Lung (tissue), 12 donors: ENCODE data around the gene FAM13A. TPM values are rescaled to one million over a fixed set of nuclear protein-coding genes. Genes with fewer than 3 reads are reported as not detected.

ENCODE experiments used
- ATAC-seq: fragments of 200-7000 bp; cut with Tn5 transposase; one replicate; pipeline ENCODE4 v1.9.1; 2020; ENCODE audit warnings: moderate number of reproducible peaks; ENCODE audit not compliant: insufficient read depth, low FRiP score
- DNase-seq, 3 donors: peaks; one replicate each; pipeline ENCODE4 v3.0.0-alpha.2; 2013 to 2017
- H3K27ac ChIP-seq, 2 donors: one replicate each; pipeline ENCODE4 v1.5.1; 2013; ENCODE audit warnings: mild to moderate bottlenecking in 2 of 2, moderate library complexity in 2 of 2, control low read depth in 1 of 2, inconsistent platforms in 1 of 2, low read depth in 1 of 2, low read length in 1 of 2
- H3K27me3 ChIP-seq, 3 donors: one replicate each; pipeline ENCODE4 v1.5.1; 2013; ENCODE audit warnings: low read length in 2 of 3; ENCODE audit not compliant: control insufficient read depth in 3 of 3, insufficient read depth in 3 of 3
- H3K36me3 ChIP-seq, 4 donors: one replicate each; pipeline ENCODE4 v1.5.1; 2013; ENCODE audit warnings: low read length in 4 of 4, mild to moderate bottlenecking in 1 of 4, moderate library complexity in 1 of 4; ENCODE audit not compliant: control insufficient read depth in 4 of 4, insufficient read depth in 4 of 4
- H3K4me1 ChIP-seq, 5 donors: one replicate each; pipeline ENCODE4 v1.5.1; 2013; ENCODE audit warnings: low read length in 5 of 5, mild to moderate bottlenecking in 2 of 5, moderate library complexity in 1 of 5; ENCODE audit not compliant: control insufficient read depth in 5 of 5, insufficient read depth in 5 of 5
- H3K4me3 ChIP-seq: one replicate; pipeline ENCODE4 v1.5.1; 2013; ENCODE audit warnings: mild to moderate bottlenecking, control low read depth, moderate library complexity
- H3K9ac ChIP-seq, 2 donors: one replicate each; pipeline ENCODE4 v1.5.1; 2013; ENCODE audit warnings: low read length in 2 of 2, control low read depth in 1 of 2; ENCODE audit not compliant: insufficient read depth in 1 of 2
- H3K9me3 ChIP-seq, 4 donors: one replicate each; pipeline ENCODE4 v1.5.1; 2013; ENCODE audit warnings: low read length in 3 of 4, mild to moderate bottlenecking in 1 of 4, moderate library complexity in 1 of 4; ENCODE audit not compliant: control insufficient read depth in 4 of 4, insufficient read depth in 3 of 4
- WGBS, 2 donors: extraction: QIAGEN DNeasy Blood & Tissue Kit; methylation state at CpG; one replicate each; pipeline ENCODE4 v1.1.7; 2013; 5-methylcytosine and 5-hydroxymethylcytosine counted together
- polyA plus RNA-seq, 2 donors: library from polyadenylated mRNA; stranded (reverse); fragments of 200-250 nt; gene quantifications; one replicate each; pipeline ENCODE4 v1.2.1, GENCODE V29; 2013
- total RNA-seq, 2 donors: library from RNA; depleted of rRNA in 1 of 2; stranded (reverse); fragments of >200 nt in 1 of 2; gene quantifications; one replicate each; pipeline ENCODE4 v1.2.1, GENCODE V29; 2014 to 2021
- TF ChIP-seq, protein P1 (sequence below): IDR thresholded peaks from 2 replicates; pipeline ENCODE4 v1.5.1; 2012; ENCODE audit warnings: mild to moderate bottlenecking; ENCODE audit errors: control extremely low read depth, extremely low read depth
- donor health status: control.
- donor health status: control.
- donor health status: Bipolar disorder and iron deficiency.
- donor health status: healthy.
- donor health status: DM: yes; HTN: yes; CAD: no.

Gene FAM13A
- total and polyA plus RNA-seq, 4 donors, result 9.2 to 122 (median 29.3) TPM

DNA sequence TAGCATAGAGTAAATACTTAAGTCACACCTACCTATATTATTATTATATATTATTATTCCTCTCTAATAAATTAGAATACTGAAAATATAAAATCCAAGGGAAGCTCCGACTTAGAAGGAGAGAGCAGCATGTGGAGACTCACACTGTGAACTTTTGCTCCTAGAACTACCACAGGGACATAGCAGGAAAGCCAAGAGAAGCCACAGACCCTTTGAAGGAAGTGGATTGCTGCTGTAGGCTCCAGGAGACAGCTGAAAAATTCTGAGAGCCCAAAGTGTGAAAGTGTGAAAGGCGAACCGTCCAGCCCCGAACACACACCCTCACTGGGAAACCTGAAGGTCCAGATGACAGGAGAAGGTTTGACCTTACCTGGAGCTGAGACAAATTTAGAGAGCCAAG lies 177.0 kb downstream of the FAM13A start:
- H3K9me3 ChIP-seq, result no peaks in the 10 kb centered on the region
- no peak for DNase-seq
- no peak overlapping the region for H3K9ac ChIP-seq
- ATAC-seq, result no peak
- WGBS, 2 donors, result 77 to 85% methylated on average over 4 of the region's 4 CpGs
- H3K27me3 ChIP-seq, result no peaks in the 10 kb centered on the region
- H3K27ac ChIP-seq, result no peak overlapping the region
- no peaks in the 10 kb centered on the region for H3K36me3 ChIP-seq
- TF ChIP-seq, protein P1, sequence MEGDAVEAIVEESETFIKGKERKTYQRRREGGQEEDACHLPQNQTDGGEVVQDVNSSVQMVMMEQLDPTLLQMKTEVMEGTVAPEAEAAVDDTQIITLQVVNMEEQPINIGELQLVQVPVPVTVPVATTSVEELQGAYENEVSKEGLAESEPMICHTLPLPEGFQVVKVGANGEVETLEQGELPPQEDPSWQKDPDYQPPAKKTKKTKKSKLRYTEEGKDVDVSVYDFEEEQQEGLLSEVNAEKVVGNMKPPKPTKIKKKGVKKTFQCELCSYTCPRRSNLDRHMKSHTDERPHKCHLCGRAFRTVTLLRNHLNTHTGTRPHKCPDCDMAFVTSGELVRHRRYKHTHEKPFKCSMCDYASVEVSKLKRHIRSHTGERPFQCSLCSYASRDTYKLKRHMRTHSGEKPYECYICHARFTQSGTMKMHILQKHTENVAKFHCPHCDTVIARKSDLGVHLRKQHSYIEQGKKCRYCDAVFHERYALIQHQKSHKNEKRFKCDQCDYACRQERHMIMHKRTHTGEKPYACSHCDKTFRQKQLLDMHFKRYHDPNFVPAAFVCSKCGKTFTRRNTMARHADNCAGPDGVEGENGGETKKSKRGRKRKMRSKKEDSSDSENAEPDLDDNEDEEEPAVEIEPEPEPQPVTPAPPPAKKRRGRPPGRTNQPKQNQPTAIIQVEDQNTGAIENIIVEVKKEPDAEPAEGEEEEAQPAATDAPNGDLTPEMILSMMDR, result no peak
- no peak overlapping the region for H3K4me3 ChIP-seq
- peaks cover 0 to 2% (median 0%) of the 10 kb centered on the region in 5 donors for H3K4me1 ChIP-seq

DNA sequence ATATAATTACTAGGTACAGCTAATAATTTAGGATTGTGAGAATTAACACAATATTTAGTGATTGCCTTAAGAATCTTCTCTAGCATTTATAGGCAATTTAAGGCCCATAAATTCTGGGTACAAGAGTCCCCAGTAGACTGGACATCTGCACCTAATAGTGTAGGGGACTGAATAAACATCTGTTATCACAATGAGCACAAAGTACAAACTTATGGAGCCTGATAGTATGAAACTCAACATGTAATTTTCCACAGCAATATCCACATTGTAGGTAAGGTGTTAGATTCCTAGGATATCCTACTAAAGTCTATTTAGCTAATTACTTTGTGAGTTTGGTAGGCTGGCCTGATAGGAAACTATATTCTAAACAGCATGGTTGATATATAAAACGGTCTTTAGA lies 178.3 kb downstream of the FAM13A start:
- Histone ChIP-seq H3K4me1 (peaks cover 0 to 2% (median 0%) of the 10 kb centered on the region in 5 donors), H3K36me3 (no peaks in the 10 kb centered on the region), H3K4me3 (no peak overlapping the region), H3K9ac (no peak overlapping the region), H3K27me3 (no peaks in the 10 kb centered on the region), H3K27ac (no peak overlapping the region), H3K9me3 (no peaks in the 10 kb centered on the region)
- ATAC-seq (no peak), DNase-seq (no peak)
- 78 to 87% methylated on average over 1 of the region's 1 CpG for WGBS, 2 donors
- TF ChIP-seq, protein P1, result no peak

DNA sequence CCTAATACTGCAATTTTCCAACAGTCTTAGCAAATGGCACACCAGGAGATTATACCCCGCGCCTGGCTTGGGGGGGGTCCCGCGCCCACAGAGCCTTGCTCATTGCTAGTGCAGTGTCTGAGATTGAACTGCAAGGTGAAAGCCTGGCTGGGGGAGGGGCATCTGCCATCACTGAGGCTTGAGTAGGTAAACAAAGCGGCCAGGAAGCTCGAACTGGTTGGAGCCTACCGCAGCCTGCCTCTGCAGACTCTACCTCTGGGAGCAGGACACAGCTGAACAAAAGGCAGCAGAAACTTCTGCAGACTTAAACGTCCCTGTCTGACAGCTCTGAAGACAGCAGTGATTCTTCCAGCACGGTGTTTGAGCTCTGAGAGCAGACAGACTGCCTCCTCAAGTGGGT lies 186.6 kb downstream of the FAM13A start:
- no peak overlapping the region for H3K9ac ChIP-seq
- peaks cover 0 to under 1% (median 0%) of the 10 kb centered on the region in 5 donors for H3K4me1 ChIP-seq
- H3K4me3 ChIP-seq, result no peak overlapping the region
- TF ChIP-seq, protein P1, result no peak
- ATAC-seq (no peak), DNase-seq (no peak)
- H3K27me3 ChIP-seq, result no peaks in the 10 kb centered on the region
- no peaks in the 10 kb centered on the region for H3K9me3 ChIP-seq
- no peak overlapping the region for H3K27ac ChIP-seq
- 92 to 96% methylated on average over 9 of the region's 9 CpGs for WGBS, 2 donors
- H3K36me3 ChIP-seq, result no peaks in the 10 kb centered on the region

DNA sequence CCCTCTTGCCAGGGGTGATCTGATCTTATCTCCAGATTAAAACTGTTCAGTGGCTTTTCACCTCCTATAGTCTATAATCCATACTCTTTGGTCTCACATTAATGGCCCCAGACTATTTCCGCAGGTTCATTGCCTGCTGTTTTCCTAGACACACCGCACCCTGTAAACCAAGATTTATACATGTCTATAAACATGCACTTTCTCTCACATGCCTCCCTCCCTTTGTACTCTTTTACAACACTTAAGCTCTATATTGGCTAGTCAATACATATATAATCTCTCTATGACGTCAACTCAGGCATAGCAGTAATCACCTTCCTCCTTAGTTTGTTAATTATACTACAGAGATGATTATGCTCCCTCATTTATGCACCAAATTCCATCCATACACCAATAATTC lies 188.5 kb downstream of the FAM13A start:
- WGBS, 2 donors, result 95 to 99% methylated on average over 3 of the region's 3 CpGs
- peaks cover 0 to 9% (median 0%) of the 10 kb centered on the region in 5 donors for H3K4me1 ChIP-seq

More for the DNA sequence above, 188.5 kb downstream of the FAM13A start:
- Histone ChIP-seq H3K27me3 (no peaks in the 10 kb centered on the region), H3K4me3 (no peak overlapping the region), H3K27ac (no peak overlapping the region), H3K36me3 (no peaks in the 10 kb centered on the region), H3K9me3 (no peaks in the 10 kb centered on the region), H3K9ac (no peak overlapping the region)
- ATAC-seq, result no peak
- no peak for DNase-seq
- TF ChIP-seq, protein P1, result no peak
